IMR-90 (cell line): ENCODE data around the gene PRMT5. TPM values are rescaled to one million over a fixed set of nuclear protein-coding genes. Genes with fewer than 3 reads are reported as not detected.

Experiments
- ATAC-seq: fragments of 200-7000 bp; cut with Tn5 transposase; 2 replicates; pipeline ENCODE4 v1.9.1; 2020; ENCODE audit warnings: low read depth, mild to moderate bottlenecking, moderate library complexity
- BruUV-seq: library from RNA; stranded (reverse); fragments of 400-500 nt; replicated peaks from 2 replicates; lab custom pipeline; 2021; lab: Mats Ljungman, UMichigan
- CTCF ChIA-PET: fragments of 300-600 bp; formaldehyde crosslinking; extraction: SDS; loops from one replicate; lab custom pipeline; 2021; ENCODE audit warnings: antibody characterized with exemption; lab: Yijun Ruan, JAX
- POLR2A ChIA-PET: fragments of 300-600 bp; sonication (Branson Sonifier 250); formaldehyde crosslinking; loops from one replicate; lab custom pipeline; 2022; ENCODE audit warnings: antibody characterized with exemption; ENCODE audit not compliant: unreplicated experiment; lab: Charles Lee
- DNase-seq: peaks from one replicate; pipeline ENCODE4 v3.0.0; 2013
- H2AFZ ChIP-seq: replicated peaks from 2 replicates; pipeline ENCODE3; 2013; ENCODE audit warnings: low read length, mild to moderate bottlenecking; ENCODE audit not compliant: poor library complexity
- H2AK5ac ChIP-seq: 2 replicates; pipeline ENCODE4 v1.6.1; 2013; ENCODE audit warnings: low read depth, low read length, inconsistent platforms
- H2AK9ac ChIP-seq: replicated peaks from 2 replicates; pipeline ENCODE3; 2013; ENCODE audit warnings: mild to moderate bottlenecking, low read depth, low read length, moderate library complexity; ENCODE audit not compliant: poor library complexity
- H2BK120ac ChIP-seq: 2 replicates; pipeline ENCODE4 v1.6.1; 2013; ENCODE audit warnings: low read depth, low read length, inconsistent platforms
- H2BK15ac ChIP-seq: 3 replicates; pipeline ENCODE4 v1.6.1; 2013; ENCODE audit warnings: low read depth, low read length, inconsistent platforms
- H2BK20ac ChIP-seq: 2 replicates; pipeline ENCODE4 v1.6.1; 2013; ENCODE audit warnings: low read depth, mild to moderate bottlenecking, inconsistent platforms, low read length, moderate library complexity
- H2BK5ac ChIP-seq: 2 replicates; pipeline ENCODE4 v1.6.1; 2013; ENCODE audit warnings: mild to moderate bottlenecking, low read depth, low read length, inconsistent platforms; ENCODE audit not compliant: poor library complexity, severe bottlenecking
- H3K14ac ChIP-seq: replicated peaks from 2 replicates; pipeline ENCODE4 v1.6.1; 2013; ENCODE audit warnings: low read depth, low read length, inconsistent platforms
- H3K18ac ChIP-seq: 2 replicates; pipeline ENCODE4 v1.6.1; 2013; ENCODE audit warnings: low read depth, low read length, control low read depth
- H3K23ac ChIP-seq: 2 replicates; pipeline ENCODE4 v1.6.1; 2013; ENCODE audit warnings: low read depth, low read length, inconsistent platforms
- H3K27ac ChIP-seq: 2 replicates; pipeline ENCODE4 v1.5.1; 2013; ENCODE audit warnings: mild to moderate bottlenecking, control low read depth, low read length; ENCODE audit not compliant: insufficient read depth
- H3K27me3 ChIP-seq: 2 replicates; pipeline ENCODE4 v1.6.1; 2013; ENCODE audit warnings: low read length; ENCODE audit not compliant: control insufficient read depth, insufficient read depth
- H3K36me3 ChIP-seq: 2 replicates; pipeline ENCODE4 v1.6.1; 2013; ENCODE audit warnings: low read length, mixed read lengths; ENCODE audit not compliant: control insufficient read depth, insufficient read depth
- H3K4ac ChIP-seq: 2 replicates; pipeline ENCODE4 v1.6.1; 2013; ENCODE audit warnings: low read depth, low read length, inconsistent platforms
- H3K4me1 ChIP-seq: 2 replicates; pipeline ENCODE4 v1.6.1; 2013; ENCODE audit warnings: low read length, mixed read lengths; ENCODE audit not compliant: control insufficient read depth, insufficient read depth
- H3K4me2 ChIP-seq: 2 replicates; pipeline ENCODE4 v1.6.1; 2013; ENCODE audit warnings: low read depth, mild to moderate bottlenecking, control low read depth, low read length, moderate library complexity
- H3K4me3 ChIP-seq: 2 replicates; pipeline ENCODE4 v1.5.1; 2013; ENCODE audit warnings: low read depth, mild to moderate bottlenecking, control low read depth, low read length, moderate library complexity; ENCODE audit not compliant: insufficient read depth
- H3K56ac ChIP-seq: 2 replicates; pipeline ENCODE4 v1.6.1; 2013; ENCODE audit warnings: low read length, inconsistent platforms; ENCODE audit not compliant: insufficient read depth; ENCODE audit errors: extremely low read depth
- H3K79me1 ChIP-seq, 2 experiments: 2 replicates each; pipeline ENCODE4 v1.6.1; 2013; ENCODE audit warnings: low read length in 2 of 2, inconsistent platforms in 1 of 2, low read depth in 1 of 2
- H3K9ac ChIP-seq: 2 replicates; pipeline ENCODE4 v1.6.1; 2013; ENCODE audit warnings: low read depth, low read length, control low read depth
- H3K9me1 ChIP-seq: 2 replicates; pipeline ENCODE4 v1.6.1; 2013; ENCODE audit warnings: low read length, inconsistent platforms; ENCODE audit not compliant: insufficient read depth
- H3K9me3 ChIP-seq: 2 replicates; pipeline ENCODE4 v1.6.1; 2013; ENCODE audit warnings: low read length; ENCODE audit not compliant: control insufficient read depth, insufficient read depth
- H4K20me1 ChIP-seq: 2 replicates; pipeline ENCODE4 v1.6.1; 2013; ENCODE audit warnings: low read length, inconsistent platforms; ENCODE audit not compliant: insufficient read depth
- H4K5ac ChIP-seq: 2 replicates; pipeline ENCODE4 v1.6.1; 2013; ENCODE audit warnings: mild to moderate bottlenecking, low read depth, low read length, control low read depth
- H4K8ac ChIP-seq, 2 experiments: 2 replicates each; pipeline ENCODE4 v1.6.1; 2013; ENCODE audit warnings: low read depth in 2 of 2, low read length in 2 of 2, control low read depth in 1 of 2, inconsistent platforms in 1 of 2
- H4K91ac ChIP-seq: 2 replicates; pipeline ENCODE4 v1.6.1; 2013; ENCODE audit warnings: low read depth, low read length, inconsistent platforms; ENCODE audit not compliant: insufficient read depth
- BHLHE40 ChIP-seq: fragments of 150-350 bp; IDR thresholded peaks from 2 replicates; pipeline ENCODE4 v1.6.1; 2016; ENCODE audit warnings: mild to moderate bottlenecking, low read depth, low read length
- CTCF ChIP-seq: conservative IDR thresholded peaks from 2 replicates; pipeline ENCODE4 v1.5.1; 2012; ENCODE audit warnings: mild to moderate bottlenecking, low read depth, low read length, improper control_type of control experiment
- MAZ ChIP-seq: IDR thresholded peaks from 2 replicates; pipeline ENCODE4 v1.6.1; 2012; ENCODE audit warnings: low read depth, mild to moderate bottlenecking, low read length, improper control_type of control experiment, moderate library complexity, borderline replicate concordance
- MXI1 ChIP-seq: IDR thresholded peaks from 2 replicates; pipeline ENCODE4 v1.6.1; 2012; ENCODE audit warnings: low read depth, mild to moderate bottlenecking, low read length, moderate library complexity, borderline replicate concordance
- SMC3 ChIP-seq: fragments of 150-350 bp; IDR thresholded peaks from 2 replicates; pipeline ENCODE4 v1.6.1; 2016; ENCODE audit warnings: low read depth, mild to moderate bottlenecking, antibody characterized with exemption, low read length, moderate library complexity
- USF2 ChIP-seq: fragments of 150-350 bp; IDR thresholded peaks from 2 replicates; pipeline ENCODE4 v1.6.1; 2017; ENCODE audit warnings: mild to moderate bottlenecking, antibody characterized with exemption, low read length, low read depth
- WGBS, 2 experiments: methylation state at CpG; one replicate each; pipeline versions ENCODE4 v1.1.5 to v1.1.7; 2013; ENCODE audit warnings: missing lambda C conversion rate in 2 of 2; ENCODE audit not compliant: insufficient read length in 1 of 2; ENCODE audit errors: extremely low coverage in 2 of 2; 5-methylcytosine and 5-hydroxymethylcytosine counted together
- dilution Hi-C: fragments of 300-500 bp; cut with HindIII; formaldehyde crosslinking; loops from one replicate; pipeline ENCODE4 v1.14.3; 2018; ENCODE audit warnings: low sequenced_read_pairs; ENCODE audit not compliant: unreplicated experiment
- in situ Hi-C: fragments of 300-500 bp; cut with MboI; formaldehyde crosslinking; loops from 3 replicates; pipeline ENCODE4 v1.14.3; 2019; ENCODE audit warnings: low sequenced_read_pairs, inconsistent platforms, mixed read lengths
- intact Hi-C: fragments of 100-400 bp; cut with micrococcal nuclease; formaldehyde crosslinking; loops from 2 replicates; pipeline ENCODE4 v1.10.0; 2022
- polyA plus RNA-seq, 3 experiments: library from polyadenylated mRNA; depleted of rRNA; stranded (reverse); fragments of >200 nt; gene quantifications; 2 replicates each; pipeline ENCODE4 v1.2.3, GENCODE V29; 2012; ENCODE audit warnings: low replicate concordance in 1 of 3
- total RNA-seq: library from RNA; depleted of rRNA; stranded (reverse); fragments of >200 nt; gene quantifications from 2 replicates; pipeline ENCODE4 v1.2.3, GENCODE V29; 2012

Gene PRMT5
- total and polyA plus RNA-seq, 2 of the 4 experiments (the other 2 are of a cell fraction), result 99.3 to 136 TPM

- 0 out of 2 replicates have a peak overlapping the region, but pooled peaks have one; percentile 26 for H3K14ac ChIP-seq
- H3K36me3 ChIP-seq, result peaks cover 9% of the 10 kb centered on the region
- no peak overlapping the region for H3K9ac ChIP-seq
- no peak overlapping the region for H3K18ac ChIP-seq
- no peak overlapping the region for H4K91ac ChIP-seq
- H2BK20ac ChIP-seq, result 0 out of 2 replicates have a peak overlapping the region, but pooled peaks have one; percentile 28
- 0 out of 3 replicates have a peak overlapping the region, but pooled peaks have one; percentile 12 for H2BK15ac ChIP-seq
- no peak overlapping the region for H2AFZ ChIP-seq
- H4K20me1 ChIP-seq, result no peaks in the 10 kb centered on the region
- peaks cover 20% of the 10 kb centered on the region for H3K9me1 ChIP-seq
- H4K8ac ChIP-seq, result peak overlapping the region in 1 of 2 experiments; percentile 30; a peak in 1 of 4 replicates
- no peak overlapping the region for H3K56ac ChIP-seq
- no peak overlapping the region for H3K4me3 ChIP-seq
- H3K4ac ChIP-seq, result no peak overlapping the region
- no peak overlapping the region for H3K27ac ChIP-seq
- no peak overlapping the region for H3K4me2 ChIP-seq
- no peak overlapping the region for H2BK5ac ChIP-seq
- 80% methylated on average over 1 of the region's 3 CpGs; no CpG with 5 or more reads in 1 of the 2 experiments for WGBS, 2 experiments
- in situ Hi-C loops (no loop called here), dilution Hi-C loops (no loop called here), intact Hi-C loops (loop anchor here (5.0 to 10.0 kb wide), 3 partner anchors 59 to 512 kb away; partner anchors contain the start of gene MMP14)
- ATAC-seq (no peak), DNase-seq (no peak)
- ChIA-PET CTCF (interaction anchor here (1.7 kb wide), 1 partner anchor 74 kb away, joined by 4 read pairs; no protein-coding TSS in a partner anchor), POLR2A (interaction anchor here (0.5 to 0.6 kb wide), 2 partner anchors 85 to 388 kb away, joined by 4 to 5 read pairs; no protein-coding TSS in a partner anchor)
- H4K5ac ChIP-seq, result no peak overlapping the region
- H3K9me3 ChIP-seq, result no peaks in the 10 kb centered on the region
- peaks cover 0 to 17% of the 10 kb centered on the region in 2 experiments; a peak in 3 of 4 replicates for H3K79me1 ChIP-seq
- H2AK9ac ChIP-seq, result peak overlapping the region; percentile 77
- no peak for TF ChIP-seq MXI1
- TF ChIP-seq BHLHE40, result no peak
- TF ChIP-seq MAZ, result no peak
- no peak for TF ChIP-seq USF2
- TF ChIP-seq SMC3, result no peak
- no peak for TF ChIP-seq CTCF
- no TSS peak for BruUV-seq
- peak overlapping the region; percentile 73; the same call in 1 of the 2 replicates for H2AK5ac ChIP-seq
- no peaks in the 10 kb centered on the region for H3K27me3 ChIP-seq
- H3K23ac ChIP-seq, result 0 out of 2 replicates have a peak overlapping the region, but pooled peaks have one; percentile 4
- 0 out of 2 replicates have a peak overlapping the region, but pooled peaks have one; percentile 30 for H2BK120ac ChIP-seq
- peaks cover 17% of the 10 kb centered on the region for H3K4me1 ChIP-seq
Observed at GRCh38 chr14:22896760-22897159, 32.4 kb downstream of the PRMT5 start.
